ENCODE data around the gene IL17RA.

- TF ChIP-seq POLR2A (IDR thresholded peaks at IDR 0.05) (no peak), POLR2AphosphoS5 (IDR thresholded peaks at IDR 0.05) (no peak)
- TF ChIP-seq, protein P1, sequence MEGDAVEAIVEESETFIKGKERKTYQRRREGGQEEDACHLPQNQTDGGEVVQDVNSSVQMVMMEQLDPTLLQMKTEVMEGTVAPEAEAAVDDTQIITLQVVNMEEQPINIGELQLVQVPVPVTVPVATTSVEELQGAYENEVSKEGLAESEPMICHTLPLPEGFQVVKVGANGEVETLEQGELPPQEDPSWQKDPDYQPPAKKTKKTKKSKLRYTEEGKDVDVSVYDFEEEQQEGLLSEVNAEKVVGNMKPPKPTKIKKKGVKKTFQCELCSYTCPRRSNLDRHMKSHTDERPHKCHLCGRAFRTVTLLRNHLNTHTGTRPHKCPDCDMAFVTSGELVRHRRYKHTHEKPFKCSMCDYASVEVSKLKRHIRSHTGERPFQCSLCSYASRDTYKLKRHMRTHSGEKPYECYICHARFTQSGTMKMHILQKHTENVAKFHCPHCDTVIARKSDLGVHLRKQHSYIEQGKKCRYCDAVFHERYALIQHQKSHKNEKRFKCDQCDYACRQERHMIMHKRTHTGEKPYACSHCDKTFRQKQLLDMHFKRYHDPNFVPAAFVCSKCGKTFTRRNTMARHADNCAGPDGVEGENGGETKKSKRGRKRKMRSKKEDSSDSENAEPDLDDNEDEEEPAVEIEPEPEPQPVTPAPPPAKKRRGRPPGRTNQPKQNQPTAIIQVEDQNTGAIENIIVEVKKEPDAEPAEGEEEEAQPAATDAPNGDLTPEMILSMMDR (IDR thresholded peaks at IDR 0.05 in 8 of 11, conservative IDR thresholded peaks at IDR 0.05 in 3 of 11) = no peak
Observed at GRCh38 chr22:17138513-17138912, 53.7 kb downstream of the IL17RA start.
